Measurements from ENCODE around the gene IQSEC1.
A peak's percentile ranks its signal among the peaks of the same experiment; 100 is the strongest.

The IQSEC1 gene

GRCh38 chr3:13080026-13080425 lies 6.8 kb upstream of the IQSEC1 start:
- Histone ChIP-seq H2BK120ac (ENCODE audit: low read depth, low read length) (no peak overlapping the region), H3K4ac (ENCODE audit: low read length) (no peak overlapping the region), H2AFZ (ENCODE audit: low read length) (no peak overlapping the region), H4K91ac (ENCODE audit: low read depth, low read length, poor library complexity) (no peak overlapping the region), H3K4me2 (ENCODE audit: insufficient read depth, low read length, poor library complexity, severe bottlenecking) (no peak overlapping the region), H2BK15ac (ENCODE audit: low read length) (no peak overlapping the region), H3K27ac (replicated peaks; ENCODE audit: low read length) (no peak overlapping the region), H2AK5ac (ENCODE audit: low read depth, low read length) (no peak overlapping the region), H3K36me3 (replicated peaks in 1 of 2; ENCODE audit: control insufficient read depth in 2 of 2, insufficient read depth in 2 of 2, low read length in 2 of 2) (no peaks in the 10 kb centered on the region), H4K8ac (ENCODE audit: low read depth, low read length) (no peak overlapping the region), H3K14ac (ENCODE audit: low read length) (no peak overlapping the region), H3K9me3 (replicated peaks in 1 of 2; ENCODE audit: control insufficient read depth in 2 of 2, insufficient read depth in 1 of 2, low read depth in 1 of 2, low read length in 2 of 2) (no peaks in the 10 kb centered on the region), H3K27me3 (ENCODE audit: control insufficient read depth in 3 of 3, insufficient read depth in 3 of 3, low read depth in 1 of 3, low read length in 3 of 3) (peaks cover 0 to 45% (median 3%) of the 10 kb centered on the region in 3 experiments), H3K23ac (ENCODE audit: low read depth, low read length, poor library complexity) (no peak overlapping the region), H3K79me1 (ENCODE audit: low read depth, low read length) (no peaks in the 10 kb centered on the region), H3K9ac (ENCODE audit: low read depth, low read length, poor library complexity) (no peak overlapping the region), H2BK5ac (ENCODE audit: low read length) (no peak overlapping the region), H3K18ac (ENCODE audit: low read length) (no peak overlapping the region), H3K4me1 (ENCODE audit: control insufficient read depth in 2 of 2, insufficient read depth in 1 of 2, low read depth in 1 of 2, low read length in 2 of 2) (peaks cover 2 to 4% of the 10 kb centered on the region in 2 donors), H2BK12ac (ENCODE audit: low read length) (no peak overlapping the region), H3K4me3 (ENCODE audit: low read length in 2 of 2) (no peak overlapping the region)
- no peak for DNase-seq (ENCODE audit: low spot score)
- no CpG with 5 or more reads among the region's 3 CpGs for WGBS, 2 donors (ENCODE audit: extremely low coverage in 2 of 2, insufficient read length in 2 of 2, insufficient replicate concordance in 1 of 2)

GRCh38 chr3:13079510-13079909 lies 6.3 kb upstream of the IQSEC1 start:
- H3K4ac ChIP-seq (ENCODE audit: low read length), result no peak overlapping the region
- H3K9ac ChIP-seq (ENCODE audit: low read depth, low read length, poor library complexity), result no peak overlapping the region
- H2BK5ac ChIP-seq (ENCODE audit: low read length), result no peak overlapping the region
- H2AFZ ChIP-seq (ENCODE audit: low read length), result no peak overlapping the region
- peaks cover 2 to 4% of the 10 kb centered on the region in 2 donors for H3K4me1 ChIP-seq (ENCODE audit: control insufficient read depth in 2 of 2, insufficient read depth in 1 of 2, low read depth in 1 of 2, low read length in 2 of 2)
- no peaks in the 10 kb centered on the region for H3K36me3 ChIP-seq (replicated peaks in 1 of 2; ENCODE audit: control insufficient read depth in 2 of 2, insufficient read depth in 2 of 2, low read length in 2 of 2)
- no CpG with 5 or more reads among the region's 7 CpGs for WGBS, 2 donors (ENCODE audit: extremely low coverage in 2 of 2, insufficient read length in 2 of 2, insufficient replicate concordance in 1 of 2)
- no peak overlapping the region for H2BK12ac ChIP-seq (ENCODE audit: low read length)
- no peak overlapping the region for H3K27ac ChIP-seq (replicated peaks; ENCODE audit: low read length)
- H3K18ac ChIP-seq (ENCODE audit: low read length), result peak overlapping the region; percentile 5
- H3K79me1 ChIP-seq (ENCODE audit: low read depth, low read length), result no peaks in the 10 kb centered on the region
- no peak overlapping the region for H4K91ac ChIP-seq (ENCODE audit: low read depth, low read length, poor library complexity)
- no peak overlapping the region for H2BK15ac ChIP-seq (ENCODE audit: low read length)
- peaks cover 0 to 50% (median 7%) of the 10 kb centered on the region in 3 experiments for H3K27me3 ChIP-seq (ENCODE audit: control insufficient read depth in 3 of 3, insufficient read depth in 3 of 3, low read depth in 1 of 3, low read length in 3 of 3)
- no peak overlapping the region for H3K4me3 ChIP-seq (ENCODE audit: low read length in 2 of 2)
- no peak overlapping the region for H2BK120ac ChIP-seq (ENCODE audit: low read depth, low read length)
- H3K23ac ChIP-seq (ENCODE audit: low read depth, low read length, poor library complexity), result no peak overlapping the region
- no peak overlapping the region for H2AK5ac ChIP-seq (ENCODE audit: low read depth, low read length)
- peak overlapping the region; percentile 56 for H3K14ac ChIP-seq (ENCODE audit: low read length)
- DNase-seq (ENCODE audit: low spot score), result no peak
- no peak overlapping the region for H3K4me2 ChIP-seq (ENCODE audit: insufficient read depth, low read length, poor library complexity, severe bottlenecking)
- H4K8ac ChIP-seq (ENCODE audit: low read depth, low read length), result no peak overlapping the region
- no peaks in the 10 kb centered on the region for H3K9me3 ChIP-seq (replicated peaks in 1 of 2; ENCODE audit: control insufficient read depth in 2 of 2, insufficient read depth in 1 of 2, low read depth in 1 of 2, low read length in 2 of 2)

GRCh38 chr3:13079051-13079450 lies 5.8 kb upstream of the IQSEC1 start:
- H2AFZ ChIP-seq (ENCODE audit: low read length), result no peak overlapping the region
- no peak overlapping the region for H2BK12ac ChIP-seq (ENCODE audit: low read length)
- no peak overlapping the region for H3K4me3 ChIP-seq (ENCODE audit: low read length in 2 of 2)
- H2BK5ac ChIP-seq (ENCODE audit: low read length), result no peak overlapping the region
- H4K8ac ChIP-seq (ENCODE audit: low read depth, low read length), result no peak overlapping the region
- H3K18ac ChIP-seq (ENCODE audit: low read length), result peak overlapping the region; percentile 5
- no peak overlapping the region for H3K4me2 ChIP-seq (ENCODE audit: insufficient read depth, low read length, poor library complexity, severe bottlenecking)
- no peak overlapping the region for H2BK15ac ChIP-seq (ENCODE audit: low read length)
- H3K27ac ChIP-seq (replicated peaks; ENCODE audit: low read length), result no peak overlapping the region
- peak overlapping the region; percentile 49 for H3K14ac ChIP-seq (ENCODE audit: low read length)
- no peaks in the 10 kb centered on the region for H3K36me3 ChIP-seq (replicated peaks in 1 of 2; ENCODE audit: control insufficient read depth in 2 of 2, insufficient read depth in 2 of 2, low read length in 2 of 2)
- H3K23ac ChIP-seq (ENCODE audit: low read depth, low read length, poor library complexity), result no peak overlapping the region
- peaks cover 2 to 4% of the 10 kb centered on the region in 2 donors for H3K4me1 ChIP-seq (ENCODE audit: control insufficient read depth in 2 of 2, insufficient read depth in 1 of 2, low read depth in 1 of 2, low read length in 2 of 2)
- no peak overlapping the region for H3K4ac ChIP-seq (ENCODE audit: low read length)
- H3K79me1 ChIP-seq (ENCODE audit: low read depth, low read length), result no peaks in the 10 kb centered on the region
- no peak for DNase-seq (ENCODE audit: low spot score)
- H2BK120ac ChIP-seq (ENCODE audit: low read depth, low read length), result no peak overlapping the region
- WGBS, 2 donors (ENCODE audit: extremely low coverage in 2 of 2, insufficient read length in 2 of 2, insufficient replicate concordance in 1 of 2), result no CpG with 5 or more reads among the region's 7 CpGs
- peak overlapping the region; percentile 54 for H2AK5ac ChIP-seq (ENCODE audit: low read depth, low read length)
- no peak overlapping the region for H3K9ac ChIP-seq (ENCODE audit: low read depth, low read length, poor library complexity)
- peaks cover 0 to 54% (median 12%) of the 10 kb centered on the region in 3 experiments for H3K27me3 ChIP-seq (ENCODE audit: control insufficient read depth in 3 of 3, insufficient read depth in 3 of 3, low read depth in 1 of 3, low read length in 3 of 3)
- no peak overlapping the region for H4K91ac ChIP-seq (ENCODE audit: low read depth, low read length, poor library complexity)
- H3K9me3 ChIP-seq (replicated peaks in 1 of 2; ENCODE audit: control insufficient read depth in 2 of 2, insufficient read depth in 1 of 2, low read depth in 1 of 2, low read length in 2 of 2), result peaks cover 0 to under 1% of the 10 kb centered on the region in 2 donors

GRCh38 chr3:13078163-13078905 lies 5.1 kb upstream of the IQSEC1 start:
- H3K9me3 ChIP-seq (replicated peaks in 1 of 2; ENCODE audit: control insufficient read depth in 2 of 2, insufficient read depth in 1 of 2, low read depth in 1 of 2, low read length in 2 of 2), result peaks cover 0 to 4% of the 10 kb centered on the region in 2 donors
- H2AK5ac ChIP-seq (ENCODE audit: low read depth, low read length), result no peak overlapping the region
- H2BK5ac ChIP-seq (ENCODE audit: low read length), result no peak overlapping the region
- H3K27me3 ChIP-seq (ENCODE audit: control insufficient read depth in 3 of 3, insufficient read depth in 3 of 3, low read depth in 1 of 3, low read length in 3 of 3), result peaks cover 4 to 59% (median 18%) of the 10 kb centered on the region in 3 experiments
- no peak overlapping the region for H3K4me2 ChIP-seq (ENCODE audit: insufficient read depth, low read length, poor library complexity, severe bottlenecking)
- H2BK15ac ChIP-seq (ENCODE audit: low read length), result no peak overlapping the region
- H3K4ac ChIP-seq (ENCODE audit: low read length), result no peak overlapping the region
- WGBS, 2 donors (ENCODE audit: extremely low coverage in 2 of 2, insufficient read length in 2 of 2, insufficient replicate concordance in 1 of 2), result no CpG with 5 or more reads among the region's 12 CpGs
- DNase-seq (ENCODE audit: low spot score), result no peak
- no peaks in the 10 kb centered on the region for H3K36me3 ChIP-seq (replicated peaks in 1 of 2; ENCODE audit: control insufficient read depth in 2 of 2, insufficient read depth in 2 of 2, low read length in 2 of 2)
- no peak overlapping the region for H4K91ac ChIP-seq (ENCODE audit: low read depth, low read length, poor library complexity)
- H3K27ac ChIP-seq (replicated peaks; ENCODE audit: low read length), result no peak overlapping the region
- H4K8ac ChIP-seq (ENCODE audit: low read depth, low read length), result no peak overlapping the region
- no peak overlapping the region for H2AFZ ChIP-seq (ENCODE audit: low read length)
- peak overlapping the region; percentile 70 for H3K23ac ChIP-seq (ENCODE audit: low read depth, low read length, poor library complexity)
- no peaks in the 10 kb centered on the region for H3K79me1 ChIP-seq (ENCODE audit: low read depth, low read length)
- H3K14ac ChIP-seq (ENCODE audit: low read length), result no peak overlapping the region
- no peak overlapping the region for H2BK120ac ChIP-seq (ENCODE audit: low read depth, low read length)
- H3K4me3 ChIP-seq (ENCODE audit: low read length in 2 of 2), result no peak overlapping the region
- no peak overlapping the region for H3K9ac ChIP-seq (ENCODE audit: low read depth, low read length, poor library complexity)
- no peak overlapping the region for H2BK12ac ChIP-seq (ENCODE audit: low read length)
- peak overlapping the region; percentile 73 for H3K18ac ChIP-seq (ENCODE audit: low read length)
- peaks cover 5 to 7% of the 10 kb centered on the region in 2 donors for H3K4me1 ChIP-seq (ENCODE audit: control insufficient read depth in 2 of 2, insufficient read depth in 1 of 2, low read depth in 1 of 2, low read length in 2 of 2)
